SJCRH30 (cell line): Measurements from ENCODE around the gene AXL. TPM values are rescaled to one million over a fixed set of nuclear protein-coding genes. Genes with fewer than 3 reads are reported as not detected.

Experiments
- DNase-seq, 2 experiments: peaks; one replicate each; pipeline ENCODE4 v3.0.0-alpha.2; 2015 to 2020
- H3K27ac ChIP-seq: fragments of 250-450 bp; sonication (Bioruptor Pico); 2 replicates; pipeline ENCODE4 v1.5.1; 2020; ENCODE audit warnings: mild to moderate bottlenecking, moderate library complexity
- H3K27me3 ChIP-seq: fragments of 250-450 bp; sonication (Bioruptor Pico); 2 replicates; pipeline ENCODE4 v1.5.1; 2020; ENCODE audit warnings: mild to moderate bottlenecking, moderate library complexity
- H3K36me3 ChIP-seq: fragments of 250-450 bp; sonication (Bioruptor Pico); 2 replicates; pipeline ENCODE4 v1.5.1; 2020; ENCODE audit warnings: mild to moderate bottlenecking, moderate library complexity
- H3K4me1 ChIP-seq: fragments of 250-450 bp; sonication (Bioruptor Pico); 2 replicates; pipeline ENCODE4 v1.5.1; 2020; ENCODE audit warnings: mild to moderate bottlenecking, moderate library complexity
- H3K4me3 ChIP-seq: fragments of 250-450 bp; sonication (Bioruptor Pico); 2 replicates; pipeline ENCODE4 v1.5.1; 2020; ENCODE audit warnings: mild to moderate bottlenecking, moderate library complexity
- H3K9me3 ChIP-seq: fragments of 250-450 bp; sonication (Bioruptor Pico); replicated peaks from 2 replicates; pipeline ENCODE4 v1.5.1; 2020; ENCODE audit warnings: mild to moderate bottlenecking, moderate library complexity
- total RNA-seq: library from RNA; depleted of rRNA; stranded (reverse); fragments of >200 nt; shearing (Covaris generic); gene quantifications from 2 replicates; pipeline ENCODE4 v1.2.3, GENCODE V29; 2014

AXL gene
- total RNA-seq, 1 experiment from 2014 or later = 24.1 TPM

- Histone ChIP-seq H3K9me3 (no peaks in the 10 kb centered on the region), H3K4me1 (no peaks in the 10 kb centered on the region), H3K27me3 (no peaks in the 10 kb centered on the region), H3K4me3 (no peak overlapping the region), H3K36me3 (peaks cover 16% of the 10 kb centered on the region), H3K27ac (no peak overlapping the region)
- no peak for DNase-seq
Observed at GRCh38 chr19:41239363-41239762, 20.3 kb downstream of the AXL start.

GRCh38 chr19:41239961-41240574 is 21.0 kb downstream of the AXL start:
- no peak for DNase-seq
- Histone ChIP-seq H3K36me3 (peaks cover 19% of the 10 kb centered on the region), H3K4me3 (no peak overlapping the region), H3K27me3 (no peaks in the 10 kb centered on the region), H3K27ac (no peak overlapping the region), H3K9me3 (no peaks in the 10 kb centered on the region), H3K4me1 (no peaks in the 10 kb centered on the region)

DNA sequence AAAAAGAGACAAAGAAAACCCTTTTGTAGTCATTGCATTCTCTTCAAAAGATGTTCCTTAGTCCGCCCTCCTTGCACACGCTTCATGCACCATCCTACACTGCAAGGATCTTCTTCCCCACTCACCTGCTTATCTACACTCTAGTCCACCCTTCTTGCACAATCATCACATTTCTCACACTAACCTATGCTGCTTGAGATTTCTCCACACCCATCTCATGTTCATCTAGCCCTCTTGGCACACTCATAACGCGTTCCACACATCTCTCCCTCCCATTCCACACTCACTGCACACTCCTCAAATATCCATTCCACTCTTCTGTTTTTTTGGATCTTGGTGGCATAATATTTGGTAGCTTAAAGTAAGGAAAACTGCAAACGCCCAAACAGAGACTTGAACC is 22.8 kb downstream of the AXL start:
- Histone ChIP-seq H3K4me3 (no peak overlapping the region), H3K9me3 (no peaks in the 10 kb centered on the region), H3K4me1 (no peaks in the 10 kb centered on the region), H3K27me3 (no peaks in the 10 kb centered on the region), H3K36me3 (peaks cover 32% of the 10 kb centered on the region), H3K27ac (no peak overlapping the region)
- no peak for DNase-seq

DNA sequence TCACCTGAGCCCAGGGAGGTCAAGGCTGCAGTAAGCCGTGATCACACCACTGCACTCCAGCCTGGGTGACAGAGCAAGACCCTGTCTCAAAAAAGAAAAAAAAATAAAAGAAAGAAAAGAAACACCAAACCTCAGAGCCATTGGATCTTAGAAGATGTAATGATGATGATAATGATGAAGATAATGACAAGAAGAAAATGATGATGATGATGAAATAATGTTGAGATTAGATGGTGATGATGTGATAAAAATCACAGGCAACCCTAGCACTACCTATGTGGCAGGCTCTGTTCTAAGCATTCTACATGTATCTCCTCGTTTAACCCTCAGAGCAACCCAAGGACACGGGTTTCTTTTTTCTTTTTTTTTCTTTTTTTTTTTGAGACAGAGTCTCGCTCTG is 25.1 kb downstream of the AXL start:
- Histone ChIP-seq H3K4me3 (no peak overlapping the region), H3K27me3 (no peaks in the 10 kb centered on the region), H3K9me3 (no peaks in the 10 kb centered on the region), H3K36me3 (peaks cover 40% of the 10 kb centered on the region), H3K27ac (no peak overlapping the region), H3K4me1 (no peaks in the 10 kb centered on the region)
- DNase-seq = no peak

GRCh38 chr19:41245843-41246242 is 26.8 kb downstream of the AXL start:
- H3K4me1 ChIP-seq = no peaks in the 10 kb centered on the region
- no peak overlapping the region for H3K27ac ChIP-seq
- DNase-seq = no peak
- H3K9me3 ChIP-seq = no peaks in the 10 kb centered on the region
- H3K27me3 ChIP-seq = no peaks in the 10 kb centered on the region
- H3K4me3 ChIP-seq = no peak overlapping the region
- peaks cover 46% of the 10 kb centered on the region for H3K36me3 ChIP-seq

- H3K9me3 ChIP-seq = no peaks in the 10 kb centered on the region
- no peak overlapping the region for H3K4me3 ChIP-seq
- H3K27ac ChIP-seq = no peak overlapping the region
- no peak for DNase-seq
- no peaks in the 10 kb centered on the region for H3K27me3 ChIP-seq
- H3K36me3 ChIP-seq = peaks cover 46% of the 10 kb centered on the region
- no peaks in the 10 kb centered on the region for H3K4me1 ChIP-seq
Observed at GRCh38 chr19:41248895-41249294, 29.9 kb downstream of the AXL start.

GRCh38 chr19:41249707-41250423 is 30.8 kb downstream of the AXL start:
- Histone ChIP-seq H3K4me1 (no peaks in the 10 kb centered on the region), H3K4me3 (no peak overlapping the region), H3K9me3 (no peaks in the 10 kb centered on the region), H3K27me3 (no peaks in the 10 kb centered on the region), H3K27ac (no peak overlapping the region), H3K36me3 (peaks cover 43% of the 10 kb centered on the region)
- DNase-seq = no peak

DNA sequence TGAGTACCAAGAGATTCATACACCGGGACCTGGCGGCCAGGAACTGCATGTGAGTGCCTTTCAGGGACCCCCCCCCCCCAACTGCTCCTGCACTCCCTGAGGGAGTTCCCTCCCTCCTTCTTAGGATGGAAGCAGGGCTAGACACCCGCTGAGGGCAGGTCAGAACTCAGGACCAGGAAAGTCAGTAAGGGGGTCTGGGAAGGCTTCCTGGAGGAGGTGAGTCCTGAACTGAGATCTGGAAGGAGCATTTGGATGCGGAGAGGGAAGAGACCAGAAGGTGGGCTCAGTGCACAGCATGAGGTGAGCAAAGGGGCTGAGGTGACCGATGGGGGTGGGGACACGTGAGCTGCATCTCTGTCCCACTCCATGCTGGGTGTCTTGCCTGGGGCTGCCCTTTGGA is 34.6 kb downstream of the AXL start:
- H3K36me3 ChIP-seq = peaks cover 40% of the 10 kb centered on the region
- H3K9me3 ChIP-seq = no peaks in the 10 kb centered on the region
- no peaks in the 10 kb centered on the region for H3K27me3 ChIP-seq
- no peaks in the 10 kb centered on the region for H3K4me1 ChIP-seq
- H3K27ac ChIP-seq = no peak overlapping the region
- H3K4me3 ChIP-seq = no peak overlapping the region
- no peak for DNase-seq

GRCh38 chr19:41255171-41255570 is 36.1 kb downstream of the AXL start:
- H3K4me3 ChIP-seq = no peak overlapping the region
- peaks cover 35% of the 10 kb centered on the region for H3K36me3 ChIP-seq
- no peaks in the 10 kb centered on the region for H3K4me1 ChIP-seq
- no peak overlapping the region for H3K27ac ChIP-seq
- DNase-seq = no peak
- H3K9me3 ChIP-seq = no peaks in the 10 kb centered on the region
- no peaks in the 10 kb centered on the region for H3K27me3 ChIP-seq

- H3K36me3 ChIP-seq = peaks cover 8% of the 10 kb centered on the region
- DNase-seq = no peak
Observed at GRCh38 chr19:41261474-41262190, 42.6 kb downstream of the AXL start.

DNA sequence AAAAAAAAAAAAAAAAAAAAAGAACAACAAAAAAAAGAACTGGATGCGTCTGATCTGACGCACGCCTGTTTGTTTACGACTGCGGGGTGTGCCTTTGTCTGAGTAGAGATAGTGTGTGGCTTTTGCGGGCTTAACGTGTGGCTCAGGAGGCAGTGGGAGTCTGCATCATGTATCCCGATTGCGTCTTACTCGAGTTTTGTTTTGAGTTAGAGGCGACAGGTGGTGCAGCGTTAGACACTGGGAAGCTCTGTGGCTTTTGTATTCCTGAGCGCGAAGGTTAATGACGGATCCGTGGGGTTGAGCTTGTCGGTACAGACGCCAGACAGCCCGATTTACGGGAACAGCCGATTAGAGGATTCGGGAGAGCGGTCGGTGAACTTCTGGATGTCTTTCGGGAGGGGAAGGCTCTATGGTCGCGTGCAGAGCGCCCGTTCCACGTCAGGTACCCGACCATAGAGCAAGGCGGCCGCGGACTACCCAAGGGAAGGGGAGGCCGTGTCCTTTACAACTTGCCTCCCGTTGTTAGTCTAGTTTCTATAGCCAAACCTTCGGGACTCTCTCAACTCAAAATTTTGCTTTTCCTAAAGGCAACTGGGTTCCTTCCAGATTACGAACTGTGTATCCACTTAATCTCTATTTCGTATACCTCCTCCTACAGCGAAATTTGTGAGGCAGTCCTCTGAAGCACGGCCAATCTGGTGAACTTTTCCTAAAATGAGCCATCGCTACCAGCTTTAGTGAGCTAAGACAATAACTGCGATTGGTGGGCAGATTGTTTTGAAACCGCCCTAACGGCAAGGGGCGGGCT is 44.2 kb downstream of the AXL start:
- H3K27me3 ChIP-seq = no peaks in the 10 kb centered on the region
- peak overlapping the region; percentile 61 for H3K4me3 ChIP-seq
- H3K27ac ChIP-seq = peak overlapping the region; percentile 94
- H3K9me3 ChIP-seq = no peaks in the 10 kb centered on the region
- DNase-seq = peak; percentile 74 to 87
- no peaks in the 10 kb centered on the region for H3K4me1 ChIP-seq
- H3K36me3 ChIP-seq = peaks cover 13% of the 10 kb centered on the region

More at GRCh38 chr19:41261474-41262190, 42.6 kb downstream of the AXL start:
- no peaks in the 10 kb centered on the region for H3K9me3 ChIP-seq
- no peaks in the 10 kb centered on the region for H3K4me1 ChIP-seq
- no peak overlapping the region for H3K27ac ChIP-seq
- no peaks in the 10 kb centered on the region for H3K27me3 ChIP-seq
- H3K4me3 ChIP-seq = peak overlapping the region; percentile 61

DNA sequence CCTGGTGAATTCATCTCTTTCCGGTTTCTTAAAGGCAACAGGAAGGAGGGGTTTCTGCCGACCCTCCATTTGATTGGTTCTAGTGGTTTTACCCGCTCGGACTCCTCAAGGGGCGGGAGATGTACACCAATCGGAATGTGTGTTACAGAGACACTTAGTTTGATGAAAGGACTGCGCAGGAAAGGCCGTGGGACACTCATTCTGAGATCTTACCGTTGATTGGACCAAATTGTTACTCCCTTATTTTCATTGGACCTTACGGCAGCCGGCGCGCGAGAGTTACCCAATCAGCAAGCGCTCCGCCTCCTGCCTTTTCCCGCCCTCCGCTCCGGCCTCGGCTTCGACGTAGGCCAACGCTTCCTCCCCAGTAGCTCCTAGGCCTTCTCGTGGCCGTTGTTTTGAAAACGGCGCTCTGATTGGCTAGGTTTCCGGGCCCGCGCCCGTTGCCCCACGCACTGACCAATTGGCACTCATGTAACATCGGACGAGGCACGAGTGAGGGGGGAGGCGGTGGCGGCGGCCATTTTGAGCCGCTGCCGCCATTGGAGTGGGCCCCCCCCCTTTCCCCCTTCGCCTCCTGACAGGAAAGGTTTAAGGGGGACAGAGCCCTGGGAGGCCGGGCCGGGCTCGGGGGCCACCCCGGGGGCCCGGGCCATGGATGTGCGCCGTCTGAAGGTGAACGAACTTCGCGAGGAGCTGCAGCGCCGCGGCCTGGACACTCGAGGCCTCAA is 45.0 kb downstream of the AXL start, which contains the start of gene HNRNPUL1:
TSS of gene HNRNPUL1 (plus strand) at position 523 of the 731 bp plus-strand sequence. CDS start at position 655, 132 bp downstream.
- Histone ChIP-seq H3K4me3 (peak within 1 kb of the TSS; percentile 95), H3K27ac (peak within 1 kb of the TSS; percentile 100), H3K36me3 (peaks cover 17% of the 10 kb centered on the region), H3K27me3 (no peaks in the 10 kb centered on the region), H3K4me1 (no peaks in the 10 kb centered on the region), H3K9me3 (no peaks in the 10 kb centered on the region)
- peak; percentile 100 for DNase-seq

- Histone ChIP-seq H3K9me3 (no peaks in the 10 kb centered on the region), H3K27me3 (no peaks in the 10 kb centered on the region), H3K27ac (peak overlapping the region; percentile 100), H3K36me3 (peaks cover 24% of the 10 kb centered on the region), H3K4me1 (no peaks in the 10 kb centered on the region), H3K4me3 (peak overlapping the region; percentile 95)
- DNase-seq = peak; percentile 82 to 85
Observed at GRCh38 chr19:41264581-41265394, 45.8 kb downstream of the AXL start.
